ENCODE results near the gene ATP11A. TPM values are rescaled to one million over a fixed set of nuclear protein-coding genes. Genes with fewer than 3 reads are reported as not detected.
A peak's percentile ranks its signal among the peaks of the same experiment; 100 is the strongest.
"Not testable (repeated sequence)": the region's sequence is repeated elsewhere in the genome, so short reads cannot be mapped to it uniquely, and the experiment has no call there.

Gene ATP11A
- total RNA-seq, 2 donors from 2014 or later = 15.2 to 38.4 TPM

DNA sequence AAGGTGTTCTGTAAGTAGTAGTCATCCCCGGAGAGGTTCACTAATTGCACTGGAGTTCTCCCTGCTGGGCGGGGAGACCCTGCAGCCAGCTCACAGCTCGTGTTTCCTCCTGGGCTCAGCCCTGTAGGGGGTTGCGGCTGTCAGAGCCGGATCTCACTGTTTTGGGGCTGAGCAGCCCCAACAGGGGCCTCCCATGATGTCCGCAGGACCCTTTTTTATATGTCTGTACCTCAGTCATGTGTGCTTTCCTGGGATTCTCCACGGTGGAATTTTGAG is 148.9 kb downstream of the ATP11A start:
- no peak for DNase-seq (ENCODE audit: low spot score)

GRCh38 chr13:112839356-112840105 is 149.7 kb downstream of the ATP11A start:
- Histone ChIP-seq H3K4me3 (no peak overlapping the region), H3K4me1 (ENCODE audit: control insufficient read depth in 1 of 2, low read depth in 2 of 2) (peaks cover 0 to 21% of the 10 kb centered on the region in 2 donors), H3K27ac (no peak overlapping the region), H3K9me3 (no peaks in the 10 kb centered on the region), H3K27me3 (replicated peaks; ENCODE audit: insufficient read depth) (no peaks in the 10 kb centered on the region), H3K36me3 (peaks cover 6% of the 10 kb centered on the region)
- TF ChIP-seq CTCF (IDR thresholded peaks at IDR 0.05) = no peak
- ATAC-seq (ENCODE audit: insufficient number of reproducible peaks, low FRiP score, low read depth) (no peak), DNase-seq (ENCODE audit: low spot score) (no peak)

More for the DNA sequence above, 148.9 kb downstream of the ATP11A start:
- H3K9me3 ChIP-seq = no peaks in the 10 kb centered on the region
- H3K4me1 ChIP-seq (ENCODE audit: control insufficient read depth in 1 of 2, low read depth in 2 of 2) = peaks cover 0 to 21% of the 10 kb centered on the region in 2 donors
- peaks cover 6% of the 10 kb centered on the region for H3K36me3 ChIP-seq
- H3K27ac ChIP-seq = no peak overlapping the region
- no peak for ATAC-seq (ENCODE audit: insufficient number of reproducible peaks, low FRiP score, low read depth)
- TF ChIP-seq CTCF (IDR thresholded peaks at IDR 0.05) = no peak
- H3K27me3 ChIP-seq (replicated peaks; ENCODE audit: insufficient read depth) = no peaks in the 10 kb centered on the region
- no peak overlapping the region for H3K4me3 ChIP-seq

DNA sequence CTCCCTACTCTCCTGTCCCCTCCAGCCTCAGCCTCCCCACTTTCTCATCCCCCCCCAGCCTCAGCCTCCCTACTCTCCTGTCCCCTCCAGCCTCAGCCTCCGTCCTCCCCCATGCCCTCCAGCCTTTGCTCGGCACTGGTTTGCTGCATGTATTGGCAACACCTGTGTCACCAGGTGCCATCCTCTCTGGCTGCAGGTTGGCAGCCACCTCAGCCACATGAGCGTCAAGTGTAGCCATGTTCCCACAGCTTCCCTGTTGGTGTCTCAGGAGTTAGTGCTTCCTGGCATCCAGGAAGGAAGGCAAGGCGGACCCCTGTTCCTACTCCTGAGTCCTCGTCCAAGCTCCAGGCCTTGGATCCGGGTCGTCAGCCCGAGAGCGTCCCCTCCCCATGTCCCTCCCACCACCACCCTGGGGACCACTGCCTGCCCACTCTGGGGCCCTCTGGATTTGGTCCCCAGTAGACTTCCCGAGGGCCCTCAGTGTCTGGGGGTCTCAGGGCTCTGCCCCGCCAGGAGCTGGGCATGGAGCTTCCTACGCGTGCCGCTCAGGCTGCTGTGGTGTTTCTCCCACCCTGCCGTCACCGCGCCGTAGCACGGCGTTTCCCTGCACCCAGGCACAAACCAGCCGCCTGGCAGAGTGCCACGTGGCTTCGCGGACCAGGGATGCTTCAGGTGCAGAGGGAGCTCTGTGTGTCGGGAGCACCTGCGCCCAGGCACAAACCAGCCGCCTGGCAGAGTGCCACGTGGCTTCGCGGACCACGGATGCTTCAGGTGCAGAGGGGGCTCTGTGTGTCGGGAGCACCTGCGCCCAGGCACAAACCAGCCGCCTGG is 150.8 kb downstream of the ATP11A start:
- DNase-seq (ENCODE audit: low spot score) (no peak), ATAC-seq (ENCODE audit: insufficient number of reproducible peaks, low FRiP score, low read depth) (no peak)
- Histone ChIP-seq H3K4me1 (ENCODE audit: control insufficient read depth in 1 of 2, low read depth in 2 of 2) (peaks cover 0 to 21% of the 10 kb centered on the region in 2 donors), H3K9me3 (no peaks in the 10 kb centered on the region), H3K4me3 (no peak overlapping the region), H3K27me3 (replicated peaks; ENCODE audit: insufficient read depth) (no peaks in the 10 kb centered on the region), H3K27ac (no peak overlapping the region), H3K36me3 (no peaks in the 10 kb centered on the region)
- no peak for TF ChIP-seq CTCF (IDR thresholded peaks at IDR 0.05)

- ATAC-seq (ENCODE audit: insufficient number of reproducible peaks, low FRiP score, low read depth); H3K36me3 ChIP-seq; DNase-seq (ENCODE audit: low spot score); H3K27me3 ChIP-seq (replicated peaks; ENCODE audit: insufficient read depth); H3K9me3 ChIP-seq: not testable (repeated sequence)
- Histone ChIP-seq H3K4me3 (peak overlapping the region; percentile 59), H3K27ac (peak overlapping the region; percentile 1 to 47), H3K4me1 (ENCODE audit: control insufficient read depth in 1 of 2, low read depth in 2 of 2) (peaks cover 0 to 21% of the 10 kb centered on the region in 2 donors)
Measured at GRCh38 chr13:112841303-112842015, 151.6 kb downstream of the ATP11A start.

GRCh38 chr13:112842343-112842856 is 152.6 kb downstream of the ATP11A start:
- Histone ChIP-seq H3K4me1 (ENCODE audit: control insufficient read depth in 1 of 2, low read depth in 2 of 2) (peaks cover 0 to 21% of the 10 kb centered on the region in 2 donors), H3K27me3 (replicated peaks; ENCODE audit: insufficient read depth) (no peaks in the 10 kb centered on the region), H3K36me3 (no peaks in the 10 kb centered on the region), H3K4me3 (peak overlapping the region; percentile 59), H3K27ac (peak overlapping the region; percentile 1 to 47), H3K9me3 (no peaks in the 10 kb centered on the region)
- no peak for TF ChIP-seq CTCF (IDR thresholded peaks at IDR 0.05)
- ATAC-seq (ENCODE audit: insufficient number of reproducible peaks, low FRiP score, low read depth) (no peak), DNase-seq (ENCODE audit: low spot score) (no peak)

Data from thoracic aorta (tissue), 2 donors.